B cell (primary cell): ENCODE data around the gene C16orf46. TPM values are rescaled to one million over a fixed set of nuclear protein-coding genes. Genes with fewer than 3 reads are reported as not detected.

Experiments used
- ATAC-seq: fragments of 200-7000 bp; cut with Tn5 transposase; one replicate; pipeline ENCODE4 v1.10.0; 2021; ENCODE audit warnings: low read depth, mild to moderate bottlenecking, moderate number of reproducible peaks, moderate library complexity
- CTCF ChIA-PET: fragments of 350-600 bp; sonication (Branson Sonifier 250); formaldehyde crosslinking; loops from one replicate; lab custom pipeline; 2021; ENCODE audit warnings: antibody characterized with exemption, inconsistent platforms; lab: Charles Lee
- POLR2A ChIA-PET: fragments of 350-600 bp; sonication (Branson Sonifier 250); formaldehyde crosslinking; loops from one replicate; lab custom pipeline; 2021; ENCODE audit warnings: antibody characterized with exemption; lab: Charles Lee
- DNase-seq: peaks from one replicate; pipeline ENCODE4 v3.0.0; 2013
- H2AFZ ChIP-seq: 2 replicates; pipeline ENCODE4 v1.6.1; 2012; ENCODE audit warnings: mild to moderate bottlenecking, low read depth, low read length; ENCODE audit not compliant: insufficient read depth, poor library complexity, severe bottlenecking
- H3K27ac ChIP-seq, 2 donors: 1 replicate in 1 of 2; 2 replicates in 1 of 2; pipeline ENCODE4 v1.5.1; 2012 to 2013; ENCODE audit warnings: low read length in 2 of 2, mild to moderate bottlenecking in 2 of 2, moderate library complexity in 1 of 2
- H3K27me3 ChIP-seq, 4 experiments: fragments of 200-600 bp in 1 of 4; sonication (generic) in 1 of 4; replicated peaks in 1 of 4; 1 replicate in 2 of 4; 2 replicates in 2 of 4; pipeline versions ENCODE4 v1.6.1 to v1.7.0; 2013 to 2016; ENCODE audit warnings: low read length in 3 of 4, mild to moderate bottlenecking in 2 of 4, mixed read lengths in 1 of 4, moderate library complexity in 1 of 4; ENCODE audit not compliant: insufficient read depth in 4 of 4, control insufficient read depth in 3 of 4; ENCODE audit errors: control extremely low read depth in 1 of 4
- H3K36me3 ChIP-seq, 2 experiments: replicated peaks in 1 of 2; 1 replicate in 1 of 2; 2 replicates in 1 of 2; pipeline versions ENCODE4 v1.6.1 to v1.7.1; 2013; ENCODE audit warnings: low read length in 1 of 2; ENCODE audit not compliant: insufficient read depth in 2 of 2, control insufficient read depth in 1 of 2; ENCODE audit errors: control extremely low read depth in 1 of 2, extremely low read depth in 1 of 2
- H3K4me1 ChIP-seq, 2 donors: fragments of 200-600 bp in 1 of 2; sonication (generic) in 1 of 2; 1 replicate in 1 of 2; 2 replicates in 1 of 2; pipeline versions ENCODE4 v1.5.1 to v1.6.1; 2013 to 2017; ENCODE audit warnings: low read length in 2 of 2; ENCODE audit not compliant: control insufficient read depth in 2 of 2, insufficient read depth in 2 of 2
- H3K4me2 ChIP-seq: replicated peaks from 2 replicates; pipeline ENCODE3; 2012; ENCODE audit warnings: mild to moderate bottlenecking, low read depth, low read length; ENCODE audit not compliant: poor library complexity, severe bottlenecking
- H3K4me3 ChIP-seq, 5 experiments: fragments of 200-600 bp in 1 of 5; sonication (generic) in 1 of 5; 1 replicate in 3 of 5; 2 replicates in 2 of 5; pipeline versions ENCODE4 v1.5.1 to v1.7.0; 2011 to 2016; ENCODE audit warnings: low read length in 4 of 5, mild to moderate bottlenecking in 4 of 5, low read depth in 2 of 5, control low read depth in 1 of 5, moderate library complexity in 1 of 5; ENCODE audit not compliant: insufficient read depth in 1 of 5; ENCODE audit errors: control extremely low read depth in 1 of 5, extremely low read depth in 1 of 5
- H3K79me2 ChIP-seq: fragments of 200-600 bp; sonication (generic); one replicate; pipeline ENCODE4 v1.6.0; 2016; ENCODE audit warnings: low read length; ENCODE audit not compliant: control insufficient read depth, insufficient read depth
- H3K9ac ChIP-seq: fragments of 200-600 bp; sonication (generic); 2 replicates; pipeline ENCODE4 v1.6.1; 2017; ENCODE audit warnings: mild to moderate bottlenecking, low read length, moderate library complexity
- H3K9me3 ChIP-seq, 3 donors: one replicate each; pipeline versions ENCODE4 v1.6.1 to v1.7.1; 2013; ENCODE audit warnings: low read length in 2 of 3; ENCODE audit not compliant: control insufficient read depth in 2 of 3, insufficient read depth in 1 of 3; ENCODE audit errors: control extremely low read depth in 1 of 3
- H4K20me1 ChIP-seq: 2 replicates; pipeline ENCODE4 v1.6.0; 2012; ENCODE audit warnings: mild to moderate bottlenecking, low read length; ENCODE audit not compliant: insufficient read depth, control insufficient read depth, poor library complexity, severe bottlenecking
- H3K27ac Mint-ChIP-seq: one replicate; pipeline ENCODE4 v1.8.0; 2021; ENCODE audit warnings: mixed read lengths
- H3K27me3 Mint-ChIP-seq: one replicate; pipeline ENCODE4 v1.8.0; 2021; ENCODE audit warnings: mixed read lengths
- H3K4me1 Mint-ChIP-seq: one replicate; pipeline ENCODE4 v1.8.0; 2021; ENCODE audit warnings: mixed read lengths
- H3K4me3 Mint-ChIP-seq: one replicate; pipeline ENCODE4 v1.8.0; 2021; ENCODE audit warnings: mixed read lengths
- H3K9me3 Mint-ChIP-seq: one replicate; pipeline ENCODE4 v1.8.0; 2022; ENCODE audit warnings: mixed read lengths; ENCODE audit not compliant: insufficient read depth
- EZH2 ChIP-seq: IDR thresholded peaks from 2 replicates; pipeline ENCODE4 v1.6.1; 2012; ENCODE audit warnings: borderline replicate concordance, low read depth, mild to moderate bottlenecking, moderate library complexity, low read length; ENCODE audit not compliant: insufficient read depth, poor library complexity, severe bottlenecking
- WGBS: methylation state at CpG from one replicate; pipeline ENCODE4 v1.1.5; 2013; ENCODE audit warnings: missing lambda C conversion rate; ENCODE audit not compliant: insufficient coverage; 5-methylcytosine and 5-hydroxymethylcytosine counted together
- intact Hi-C: fragments of 100-400 bp; cut with micrococcal nuclease; formaldehyde crosslinking; loops from one replicate; pipeline ENCODE4 v1.10.0; 2022
- polyA plus RNA-seq: library from polyadenylated mRNA; depleted of rRNA; stranded (reverse); fragments of >200 nt; gene quantifications from 2 replicates; pipeline ENCODE4 v1.2.3, GENCODE V29; 2012
- total RNA-seq, 2 donors: library from RNA; stranded (reverse); fragments of 120-200 nt in 1 of 2; gene quantifications; 1 replicate in 1 of 2; 2 replicates in 1 of 2; pipeline versions ENCODE4 v1.2.3 to v1.2.4, GENCODE V29; 2013 to 2022
- TF ChIP-seq, protein P1 (sequence below): fragments of 200-600 bp; IDR thresholded peaks from one replicate; pipeline ENCODE4 v1.8.0; 2022; ENCODE audit warnings: antibody characterized with exemption, mild to moderate bottlenecking

C16orf46 gene
- total and polyA plus RNA-seq, 2 donors (not counting 1 experiment from before 2014, with no cell fraction given), result 0.28 TPM; not detected in 1

- Histone ChIP-seq H3K79me2 (peaks cover 2% of the 10 kb centered on the region), H4K20me1 (no peaks in the 10 kb centered on the region), H3K27ac (no peak overlapping the region), H3K4me2 (no peak overlapping the region), H3K9me3 (no peaks in the 10 kb centered on the region), H3K9ac (no peak overlapping the region), H3K4me1 (no peaks in the 10 kb centered on the region), H3K36me3 (no peaks in the 10 kb centered on the region), H3K27me3 (no peaks in the 10 kb centered on the region), H2AFZ (no peak overlapping the region), H3K4me3 (no peak overlapping the region)
- intact Hi-C loops, result no loop called here
- H3K27ac Mint-ChIP-seq, result no peak overlapping the region
- H3K9me3 Mint-ChIP-seq, result no peaks in the 10 kb centered on the region
- POLR2A ChIA-PET, result no interaction called here
- CTCF ChIA-PET, result interaction anchor here (0.6 to 1.3 kb wide), 2 partner anchors 53 to 642 kb away, joined by 4 read pairs; partner anchors contain the start of gene ATMIN
- H3K4me3 Mint-ChIP-seq, result no peak overlapping the region
- WGBS, result no CpG with 5 or more reads among the region's 5 CpGs
- TF ChIP-seq, protein P1, sequence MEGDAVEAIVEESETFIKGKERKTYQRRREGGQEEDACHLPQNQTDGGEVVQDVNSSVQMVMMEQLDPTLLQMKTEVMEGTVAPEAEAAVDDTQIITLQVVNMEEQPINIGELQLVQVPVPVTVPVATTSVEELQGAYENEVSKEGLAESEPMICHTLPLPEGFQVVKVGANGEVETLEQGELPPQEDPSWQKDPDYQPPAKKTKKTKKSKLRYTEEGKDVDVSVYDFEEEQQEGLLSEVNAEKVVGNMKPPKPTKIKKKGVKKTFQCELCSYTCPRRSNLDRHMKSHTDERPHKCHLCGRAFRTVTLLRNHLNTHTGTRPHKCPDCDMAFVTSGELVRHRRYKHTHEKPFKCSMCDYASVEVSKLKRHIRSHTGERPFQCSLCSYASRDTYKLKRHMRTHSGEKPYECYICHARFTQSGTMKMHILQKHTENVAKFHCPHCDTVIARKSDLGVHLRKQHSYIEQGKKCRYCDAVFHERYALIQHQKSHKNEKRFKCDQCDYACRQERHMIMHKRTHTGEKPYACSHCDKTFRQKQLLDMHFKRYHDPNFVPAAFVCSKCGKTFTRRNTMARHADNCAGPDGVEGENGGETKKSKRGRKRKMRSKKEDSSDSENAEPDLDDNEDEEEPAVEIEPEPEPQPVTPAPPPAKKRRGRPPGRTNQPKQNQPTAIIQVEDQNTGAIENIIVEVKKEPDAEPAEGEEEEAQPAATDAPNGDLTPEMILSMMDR, result no peak
- no peak for TF ChIP-seq EZH2
- ATAC-seq (no peak), DNase-seq (no peak)
- H3K27me3 Mint-ChIP-seq, result no peaks in the 10 kb centered on the region
- H3K4me1 Mint-ChIP-seq, result no peaks in the 10 kb centered on the region
These were observed 11.8 kb upstream of the C16orf46 start for GRCh38 chr16:81088836-81089235.

GRCh38 chr16:81081014-81081413 lies 4.0 kb upstream of the C16orf46 start:
- Histone ChIP-seq H3K79me2 (no peaks in the 10 kb centered on the region), H4K20me1 (no peaks in the 10 kb centered on the region), H3K4me2 (no peak overlapping the region), H2AFZ (no peak overlapping the region), H3K4me3 (no peak overlapping the region), H3K4me1 (peaks cover 4 to 11% of the 10 kb centered on the region in 2 donors), H3K9ac (no peak overlapping the region), H3K27me3 (no peaks in the 10 kb centered on the region), H3K36me3 (no peaks in the 10 kb centered on the region), H3K27ac (no peak overlapping the region), H3K9me3 (no peaks in the 10 kb centered on the region)
- Mint-ChIP-seq H3K27ac (no peak overlapping the region), H3K27me3 (no peaks in the 10 kb centered on the region), H3K9me3 (no peaks in the 10 kb centered on the region), H3K4me3 (no peak overlapping the region), H3K4me1 (peaks cover 4% of the 10 kb centered on the region)
- no peak for DNase-seq
- POLR2A ChIA-PET, result no interaction called here
- intact Hi-C loops, result no loop called here
- WGBS, result 100% methylated on average over 1 of the region's 4 CpGs
- no peak for ATAC-seq
- CTCF ChIA-PET, result no interaction called here
- no peak for TF ChIP-seq EZH2
- TF ChIP-seq, protein P1, result no peak
